ENCODE results near the gene GTF2F1.
"Not testable (repeated sequence)": the region's sequence is repeated elsewhere in the genome, so short reads cannot be mapped to it uniquely, and the experiment has no call there.

Gene GTF2F1

DNA sequence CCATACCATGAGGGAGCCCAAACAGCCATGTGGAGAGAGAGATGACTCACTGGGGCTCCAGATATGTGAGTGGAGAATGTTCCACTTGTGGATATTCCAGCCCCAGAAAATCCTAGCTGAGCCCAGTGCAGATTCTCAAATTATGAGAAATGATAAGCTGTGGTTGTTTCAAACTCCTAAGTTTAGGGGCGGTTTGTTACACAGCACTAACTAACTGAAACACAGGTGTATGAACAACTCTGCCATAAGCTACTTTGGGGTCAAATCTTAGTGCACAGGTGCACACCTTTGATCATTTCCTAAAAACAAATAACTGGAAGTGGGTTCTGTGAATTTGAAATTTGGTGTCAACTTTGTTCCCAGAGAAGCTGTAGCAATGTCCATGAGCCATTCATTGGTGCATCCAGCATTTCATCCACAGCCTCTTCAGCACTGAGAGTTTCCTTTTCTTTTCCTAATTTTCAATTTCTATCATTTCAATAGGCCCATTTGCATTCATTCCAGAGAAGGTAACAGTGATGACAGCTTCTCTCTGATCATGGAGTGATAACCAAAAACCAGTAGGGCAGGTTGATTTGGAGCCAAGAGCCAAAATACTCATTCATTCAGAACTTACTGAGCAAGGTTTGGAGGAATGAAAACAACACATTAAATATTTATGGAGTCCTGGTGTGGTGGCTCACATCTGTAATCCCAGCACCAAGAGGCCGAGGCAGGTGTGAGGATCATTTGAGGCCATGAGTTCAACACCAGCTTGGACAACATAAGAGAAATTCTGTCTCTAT is 40.4 kb downstream of the GTF2F1 start:
- DNase-seq = no peak

DNA sequence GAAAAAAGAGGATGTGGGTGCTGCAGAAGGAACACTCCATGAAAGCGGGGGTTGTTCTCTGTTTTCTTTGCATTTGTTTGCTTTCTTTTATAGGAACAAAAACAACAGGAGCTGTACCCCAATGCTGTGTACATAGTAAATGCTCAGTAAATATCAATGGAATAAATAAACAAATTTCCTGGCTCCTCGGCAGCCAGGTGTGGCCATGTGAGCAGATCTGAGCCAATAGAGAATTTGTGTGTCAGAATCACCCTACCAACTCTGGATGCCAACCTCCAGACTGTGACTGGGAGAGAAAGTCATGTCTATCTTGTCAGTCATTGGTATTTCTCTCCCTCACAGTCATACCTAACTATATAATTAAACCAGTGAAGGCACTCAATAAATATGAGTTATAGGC is 42.3 kb downstream of the GTF2F1 start:
- DNase-seq = no peak

- DNase-seq = not testable (repeated sequence)
Measured at GRCh38 chr19:6349271-6349670, 43.7 kb downstream of the GTF2F1 start.

GRCh38 chr19:6343462-6343861 is 49.5 kb downstream of the GTF2F1 start:
- no peak for DNase-seq

DNA sequence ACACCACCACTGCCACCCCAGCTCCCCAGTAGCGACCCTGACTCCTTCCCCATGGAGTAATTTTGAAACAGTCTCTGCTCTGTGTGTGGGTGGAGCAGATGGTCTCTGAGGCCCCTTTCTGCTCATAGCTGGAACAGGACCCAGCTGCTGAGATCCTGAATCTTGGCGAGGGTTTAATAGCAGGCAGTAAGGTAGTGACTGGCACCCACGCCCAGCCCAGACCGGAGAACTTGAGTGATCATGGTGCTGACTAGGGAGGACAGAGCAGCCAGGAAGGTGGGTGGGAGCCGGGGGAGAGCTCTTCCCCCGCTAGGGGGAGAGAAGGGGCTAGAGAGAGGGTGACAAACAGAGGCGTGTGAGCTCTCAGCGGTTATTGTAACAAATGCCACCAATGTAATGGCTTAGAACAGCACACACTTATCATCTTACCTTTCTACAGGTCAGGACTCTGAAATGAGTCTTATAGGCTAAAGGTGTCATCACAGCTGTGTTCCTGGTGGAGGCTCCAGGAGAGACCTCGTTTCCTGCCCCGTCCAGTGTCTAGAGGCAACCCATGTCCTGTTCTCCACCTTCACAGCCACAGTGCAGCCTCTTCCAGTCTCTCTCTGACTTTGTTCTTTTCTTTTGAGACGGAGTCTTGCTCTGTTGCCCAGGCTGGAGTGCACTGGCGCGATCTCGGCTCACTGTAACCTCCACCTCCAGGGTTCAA is 52.3 kb downstream of the GTF2F1 start:
- DNase-seq = no peak

GRCh38 chr19:6334490-6335285 is 58.3 kb downstream of the GTF2F1 start:
- DNase-seq = no peak

DNA sequence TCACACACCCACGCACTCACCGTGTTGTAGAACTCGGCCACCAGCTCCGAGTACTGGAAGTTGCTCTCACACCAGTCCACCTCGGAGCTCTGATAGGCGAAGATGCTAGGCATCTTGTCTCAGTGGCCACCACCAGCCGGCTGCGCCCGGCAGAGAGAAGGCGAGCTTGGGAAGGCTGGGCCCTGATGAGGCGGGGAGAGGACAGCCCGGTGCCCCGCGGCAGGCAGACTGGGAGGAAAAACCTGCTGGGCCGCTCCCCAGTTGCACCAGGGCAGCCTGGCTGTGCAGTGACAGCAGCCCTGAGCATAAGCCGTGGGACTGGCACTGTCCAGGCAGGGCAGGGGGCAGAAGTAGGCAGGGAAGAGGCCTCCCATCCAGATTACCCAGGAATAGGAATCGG is 59.5 kb downstream of the GTF2F1 start, which contains the start of gene ACER1:
TSS of gene ACER1 (minus strand) at position 174 of the 400 bp plus-strand sequence. CDS start at position 113, 61 bp downstream.
- no peak for DNase-seq
